ENCODE measurements around the gene THAP11.

THAP11 gene

GRCh38 chr16:67882374-67883145 lies 40.4 kb downstream of the THAP11 start:
- no peak overlapping the region for H3K4me3 ChIP-seq (ENCODE audit: control insufficient read depth, low read depth, low read length)
- DNase-seq (ENCODE audit: low read depth) = no peak
- TF ChIP-seq CTCF (IDR thresholded peaks at IDR 0.05; ENCODE audit: control insufficient read depth, insufficient read depth, low read depth, low read length, missing control alignments) = no peak

DNA sequence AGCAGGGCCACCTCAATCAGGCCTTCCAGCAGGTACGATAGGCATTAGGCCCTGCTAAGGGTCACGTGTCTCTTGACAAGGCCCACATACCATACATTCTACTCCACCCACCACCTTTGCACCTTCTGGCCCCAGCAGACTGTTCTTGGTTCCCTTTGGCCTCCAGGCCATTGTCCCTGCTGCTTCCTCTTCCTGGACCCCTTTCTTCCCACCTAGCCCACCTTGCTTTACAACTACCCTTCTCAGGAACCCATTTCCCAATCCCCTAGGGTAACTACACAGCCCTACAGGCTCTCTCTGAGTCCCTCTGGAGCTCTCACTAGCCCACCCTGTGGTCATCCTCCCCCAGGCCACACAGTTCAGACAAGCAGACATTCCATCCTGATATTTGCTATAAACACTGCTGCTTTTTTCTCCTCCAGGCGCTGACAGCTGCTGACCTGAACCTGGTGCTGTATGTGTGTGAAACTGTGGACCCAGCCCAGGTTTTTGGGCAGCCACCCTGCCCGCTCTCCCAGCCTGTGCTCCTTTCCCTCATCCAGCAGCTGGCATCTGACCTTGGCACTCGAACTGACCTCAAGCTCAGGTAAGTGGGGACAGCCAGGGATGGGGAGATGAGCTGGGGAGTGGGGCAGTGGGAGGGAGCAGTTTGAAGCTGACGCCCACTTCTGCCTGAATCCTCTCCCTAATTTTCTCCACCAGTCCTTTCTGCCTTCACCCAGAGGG lies 41.2 kb downstream of the THAP11 start:
- no peak overlapping the region for H3K4me3 ChIP-seq (ENCODE audit: control insufficient read depth, low read depth, low read length)
- DNase-seq (ENCODE audit: low read depth) = no peak
- TF ChIP-seq CTCF (IDR thresholded peaks at IDR 0.05; ENCODE audit: control insufficient read depth, insufficient read depth, low read depth, low read length, missing control alignments) = no peak

DNA sequence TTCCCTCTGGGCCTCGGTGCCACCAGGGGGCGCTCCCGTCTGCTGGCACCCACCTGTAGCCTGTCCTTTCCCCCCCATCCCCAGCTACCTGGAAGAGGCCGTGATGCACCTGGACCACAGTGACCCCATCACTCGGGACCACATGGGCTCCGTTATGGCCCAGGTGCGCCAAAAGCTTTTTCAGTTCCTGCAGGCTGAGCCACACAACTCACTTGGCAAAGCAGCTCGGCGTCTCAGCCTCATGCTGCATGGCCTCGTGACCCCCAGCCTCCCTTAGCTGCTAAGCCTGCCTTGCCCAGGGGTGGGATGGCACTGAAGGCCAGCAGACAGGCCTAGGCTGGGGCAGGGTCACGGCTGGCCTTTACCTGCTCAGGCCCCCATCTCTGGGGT lies 41.7 kb downstream of the THAP11 start:
- H3K4me3 ChIP-seq (ENCODE audit: control insufficient read depth, low read depth, low read length) = no peak overlapping the region
- TF ChIP-seq CTCF (IDR thresholded peaks at IDR 0.05; ENCODE audit: control insufficient read depth, insufficient read depth, low read depth, low read length, missing control alignments) = peak; percentile 89
- no peak for DNase-seq (ENCODE audit: low read depth)

GRCh38 chr16:67884684-67885083 lies 42.6 kb downstream of the THAP11 start, which contains the start of gene NRN1L:
NRN1L (plus strand) TSS chr16:67884885; CDS start chr16:67884904, 19 bp downstream.
- no peak for DNase-seq (ENCODE audit: low read depth)
- TF ChIP-seq CTCF (IDR thresholded peaks at IDR 0.05; ENCODE audit: control insufficient read depth, insufficient read depth, low read depth, low read length, missing control alignments) = no peak
- H3K4me3 ChIP-seq (ENCODE audit: control insufficient read depth, low read depth, low read length) = no peak within 1 kb of the TSS

DNA sequence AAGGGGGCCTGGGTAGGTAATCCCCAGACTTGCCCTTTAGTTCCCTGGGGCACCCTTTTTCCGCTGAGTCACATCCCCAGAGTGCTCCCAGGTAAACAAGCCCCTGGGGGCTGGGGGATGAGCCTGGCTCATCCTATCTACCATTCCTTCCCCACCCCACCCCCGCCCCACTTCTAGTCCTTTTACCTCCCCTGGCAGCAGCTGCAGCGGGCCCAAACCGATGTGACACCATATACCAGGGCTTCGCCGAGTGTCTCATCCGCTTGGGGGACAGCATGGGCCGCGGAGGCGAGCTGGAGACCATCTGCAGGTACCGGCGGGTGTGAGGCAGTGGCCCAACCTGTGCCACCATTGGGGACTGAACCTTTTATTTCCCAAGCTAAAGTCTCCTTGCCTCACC lies 43.4 kb downstream of the THAP11 start:
- no peak for DNase-seq (ENCODE audit: low read depth)
- H3K4me3 ChIP-seq (ENCODE audit: control insufficient read depth, low read depth, low read length) = no peak overlapping the region
- no peak for TF ChIP-seq CTCF (IDR thresholded peaks at IDR 0.05; ENCODE audit: control insufficient read depth, insufficient read depth, low read depth, low read length, missing control alignments)

DNA sequence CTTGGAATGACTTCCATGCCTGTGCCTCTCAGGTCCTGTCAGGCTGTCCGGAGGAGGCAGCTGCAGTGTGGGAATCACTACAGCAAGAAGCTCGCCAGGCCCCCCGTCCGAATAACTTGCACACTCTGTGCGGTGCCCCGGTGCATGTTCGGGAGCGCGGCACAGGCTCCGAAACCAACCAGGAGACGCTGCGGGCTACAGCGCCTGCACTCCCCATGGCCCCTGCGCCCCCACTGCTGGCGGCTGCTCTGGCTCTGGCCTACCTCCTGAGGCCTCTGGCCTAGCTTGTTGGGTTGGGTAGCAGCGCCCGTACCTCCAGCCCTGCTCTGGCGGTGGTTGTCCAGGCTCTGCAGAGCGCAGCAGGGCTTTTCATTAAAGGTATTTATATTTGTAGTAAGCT lies 43.9 kb downstream of the THAP11 start:
- no peak overlapping the region for H3K4me3 ChIP-seq (ENCODE audit: control insufficient read depth, low read depth, low read length)
- no peak for DNase-seq (ENCODE audit: low read depth)
- TF ChIP-seq CTCF (IDR thresholded peaks at IDR 0.05; ENCODE audit: control insufficient read depth, insufficient read depth, low read depth, low read length, missing control alignments) = no peak
